Vagina (tissue), 2 donors: ENCODE data around the gene MRTFB.

Experiments used
- POLR2A ChIP-seq, 2 donors: fragments of 450-650 bp; IDR thresholded peaks; one replicate each; pipeline ENCODE4 v1.6.1; 2017; ENCODE audit warnings: antibody characterized with exemption in 2 of 2, mild to moderate bottlenecking in 2 of 2, moderate library complexity in 2 of 2
- POLR2AphosphoS5 ChIP-seq, 2 donors: sonication (generic); formaldehyde crosslinking; IDR thresholded peaks; one replicate each; pipeline ENCODE4 v1.9.0; 2017; ENCODE audit warnings: antibody characterized with exemption in 2 of 2, mild to moderate bottlenecking in 2 of 2, low read depth in 1 of 2; ENCODE audit not compliant: insufficient read depth in 1 of 2
- TF ChIP-seq, protein P1 (sequence below), 3 experiments: fragments of 450-650 bp in 2 of 3; fragments of 200-600 bp in 1 of 3; sonication (generic) in 1 of 3; IDR thresholded peaks; one replicate each; pipeline ENCODE4 v1.5.1; 2017 to 2019; ENCODE audit warnings: antibody characterized with exemption in 3 of 3, mild to moderate bottlenecking in 2 of 3, moderate library complexity in 2 of 3

DNA sequence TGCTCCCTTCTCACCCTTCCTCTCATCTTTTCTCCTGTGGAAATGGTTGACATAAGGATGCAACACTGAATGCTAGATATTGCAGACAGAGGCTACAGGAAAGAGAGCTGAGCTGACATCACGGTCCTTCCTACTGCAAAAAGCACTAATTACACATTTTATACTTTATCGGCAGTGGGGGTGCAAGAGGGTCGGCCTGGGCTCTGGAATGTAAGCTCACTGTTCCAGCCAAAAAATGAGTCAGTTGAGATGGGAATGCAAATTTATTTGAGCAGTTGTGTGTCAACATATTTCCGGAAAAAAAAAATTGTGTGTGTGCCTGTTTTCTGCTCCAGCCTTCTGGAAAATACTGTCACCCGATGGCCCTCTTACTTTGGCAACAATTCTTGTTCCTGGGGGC is 14.1 kb upstream of the MRTFB start:
- no peak for TF ChIP-seq POLR2A (IDR thresholded peaks at IDR 0.05)
- TF ChIP-seq, protein P1, sequence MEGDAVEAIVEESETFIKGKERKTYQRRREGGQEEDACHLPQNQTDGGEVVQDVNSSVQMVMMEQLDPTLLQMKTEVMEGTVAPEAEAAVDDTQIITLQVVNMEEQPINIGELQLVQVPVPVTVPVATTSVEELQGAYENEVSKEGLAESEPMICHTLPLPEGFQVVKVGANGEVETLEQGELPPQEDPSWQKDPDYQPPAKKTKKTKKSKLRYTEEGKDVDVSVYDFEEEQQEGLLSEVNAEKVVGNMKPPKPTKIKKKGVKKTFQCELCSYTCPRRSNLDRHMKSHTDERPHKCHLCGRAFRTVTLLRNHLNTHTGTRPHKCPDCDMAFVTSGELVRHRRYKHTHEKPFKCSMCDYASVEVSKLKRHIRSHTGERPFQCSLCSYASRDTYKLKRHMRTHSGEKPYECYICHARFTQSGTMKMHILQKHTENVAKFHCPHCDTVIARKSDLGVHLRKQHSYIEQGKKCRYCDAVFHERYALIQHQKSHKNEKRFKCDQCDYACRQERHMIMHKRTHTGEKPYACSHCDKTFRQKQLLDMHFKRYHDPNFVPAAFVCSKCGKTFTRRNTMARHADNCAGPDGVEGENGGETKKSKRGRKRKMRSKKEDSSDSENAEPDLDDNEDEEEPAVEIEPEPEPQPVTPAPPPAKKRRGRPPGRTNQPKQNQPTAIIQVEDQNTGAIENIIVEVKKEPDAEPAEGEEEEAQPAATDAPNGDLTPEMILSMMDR (IDR thresholded peaks at IDR 0.05) = no peak
- TF ChIP-seq POLR2AphosphoS5 (IDR thresholded peaks at IDR 0.05; ENCODE audit: insufficient read depth in 1 of 2, low read depth in 1 of 2) = no peak
